ENCODE data around the gene CCDC70. TPM values are rescaled to one million over a fixed set of nuclear protein-coding genes. Genes with fewer than 3 reads are reported as not detected.

CCDC70 gene
- polyA plus RNA-seq (2013, experiment 1 of 2), result not detected
- not detected for polyA plus RNA-seq (2013, experiment 2 of 2)

DNA sequence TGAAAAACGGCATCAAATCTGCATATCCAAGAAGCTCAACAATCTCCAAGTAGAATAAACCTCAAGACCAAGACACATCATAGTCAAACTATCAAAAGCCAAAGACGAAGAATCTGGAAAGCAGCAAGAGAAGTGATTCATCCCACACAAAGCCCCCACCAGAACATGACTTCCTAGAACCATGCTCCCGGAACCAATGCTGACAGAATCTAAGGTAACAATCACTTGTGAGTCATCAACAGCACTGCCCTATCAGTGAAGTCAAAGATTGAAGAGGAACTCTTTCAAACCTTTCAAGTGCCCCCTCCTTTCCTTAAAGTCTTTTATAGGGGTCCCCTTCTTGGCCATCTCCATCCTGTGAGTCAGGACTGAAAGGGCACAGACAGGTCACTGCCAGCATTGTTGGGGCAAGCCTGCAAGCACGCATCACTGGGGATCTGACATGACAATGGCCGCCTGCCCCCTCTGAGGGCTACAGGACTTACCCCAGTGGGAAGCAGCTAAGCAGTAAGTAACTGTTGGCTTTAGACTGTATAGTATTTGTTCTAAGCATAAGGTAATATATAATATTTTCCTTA, at the start of gene CCDC70:
Gene CCDC70 (plus strand): TSS at position 247 of the 578 bp plus-strand sequence. CDS start 3,443 bp downstream, outside the sequence.
- Histone ChIP-seq H3K4me1 (ENCODE audit: control insufficient read depth, insufficient read depth, low read length, poor library complexity, severe bottlenecking) (peaks cover 3% of the 10 kb centered on the region), H3K9me3 (ENCODE audit: control insufficient read depth, low read length) (no peaks in the 10 kb centered on the region), H3K4me3 (ENCODE audit: extremely low read depth, insufficient read depth, low read length, poor library complexity, severe bottlenecking) (no peak within 1 kb of the TSS), H3K27ac (ENCODE audit: low read depth, low read length, severe bottlenecking) (peak within 1 kb of the TSS; percentile 2), H3K36me3 (ENCODE audit: control insufficient read depth, insufficient read depth, low read length) (no peaks in the 10 kb centered on the region)
- 75 to 76% methylated on average over 2 to 4 of the region's 5 CpGs for WGBS, 2 experiments (ENCODE audit: insufficient coverage in 2 of 2)

GRCh38 chr13:51814071-51814470, 47.7 kb upstream of the CCDC70 start:
- 84 to 100% methylated on average over 1 to 2 of the region's 2 CpGs for WGBS, 2 experiments (ENCODE audit: insufficient coverage in 2 of 2)

GRCh38 chr13:51814825-51815650, 46.7 kb upstream of the CCDC70 start:
- Histone ChIP-seq H3K9me3 (ENCODE audit: control insufficient read depth, low read length) (no peaks in the 10 kb centered on the region), H3K4me3 (ENCODE audit: extremely low read depth, insufficient read depth, low read length, poor library complexity, severe bottlenecking) (no peak overlapping the region), H3K27ac (ENCODE audit: low read depth, low read length, severe bottlenecking) (no peak overlapping the region), H3K36me3 (ENCODE audit: control insufficient read depth, insufficient read depth, low read length) (no peaks in the 10 kb centered on the region), H3K4me1 (ENCODE audit: control insufficient read depth, insufficient read depth, low read length, poor library complexity, severe bottlenecking) (peaks cover 5% of the 10 kb centered on the region)
- 29 to 55% methylated on average over 8 to 10 of the region's 13 CpGs for WGBS, 2 experiments (ENCODE audit: insufficient coverage in 2 of 2)

More at GRCh38 chr13:51814071-51814470, 47.7 kb upstream of the CCDC70 start:
- no peaks in the 10 kb centered on the region for H3K36me3 ChIP-seq (ENCODE audit: control insufficient read depth, insufficient read depth, low read length)
- no peak overlapping the region for H3K4me3 ChIP-seq (ENCODE audit: extremely low read depth, insufficient read depth, low read length, poor library complexity, severe bottlenecking)
- no peak overlapping the region for H3K27ac ChIP-seq (ENCODE audit: low read depth, low read length, severe bottlenecking)
- H3K9me3 ChIP-seq (ENCODE audit: control insufficient read depth, low read length), result no peaks in the 10 kb centered on the region
- H3K4me1 ChIP-seq (ENCODE audit: control insufficient read depth, insufficient read depth, low read length, poor library complexity, severe bottlenecking), result peaks cover 5% of the 10 kb centered on the region

DNA sequence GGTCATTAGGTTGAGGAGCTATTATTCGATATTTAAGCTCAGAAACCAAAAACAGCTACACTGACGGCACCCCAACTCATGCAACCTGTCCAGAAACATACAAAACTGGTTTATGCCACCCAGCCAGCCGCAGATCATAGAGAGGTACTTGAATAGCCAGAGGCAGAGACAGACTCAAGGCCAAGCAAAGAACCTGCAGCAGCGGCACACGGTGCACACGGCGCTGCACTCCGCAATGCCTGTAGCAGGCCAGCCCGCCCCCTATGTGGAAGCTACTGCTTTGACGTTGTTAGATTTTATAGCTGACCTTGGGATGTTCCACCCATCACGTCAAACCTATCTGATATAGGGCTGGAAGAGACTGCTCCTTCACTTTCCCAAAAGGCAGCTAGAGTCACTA, 45.9 kb upstream of the CCDC70 start:
- no peak overlapping the region for H3K27ac ChIP-seq (ENCODE audit: low read depth, low read length, severe bottlenecking)
- no peak overlapping the region for H3K4me3 ChIP-seq (ENCODE audit: extremely low read depth, insufficient read depth, low read length, poor library complexity, severe bottlenecking)
- WGBS, 2 experiments (ENCODE audit: insufficient coverage in 2 of 2), result 92 to 97% methylated on average over 8 to 9 of the region's 11 CpGs
- H3K36me3 ChIP-seq (ENCODE audit: control insufficient read depth, insufficient read depth, low read length), result no peaks in the 10 kb centered on the region
- H3K4me1 ChIP-seq (ENCODE audit: control insufficient read depth, insufficient read depth, low read length, poor library complexity, severe bottlenecking), result peaks cover 5% of the 10 kb centered on the region
- no peaks in the 10 kb centered on the region for H3K9me3 ChIP-seq (ENCODE audit: control insufficient read depth, low read length)

- H3K4me3 ChIP-seq (ENCODE audit: extremely low read depth, insufficient read depth, low read length, poor library complexity, severe bottlenecking), result no peak overlapping the region
- H3K4me1 ChIP-seq (ENCODE audit: control insufficient read depth, insufficient read depth, low read length, poor library complexity, severe bottlenecking), result peaks cover 5% of the 10 kb centered on the region
- H3K9me3 ChIP-seq (ENCODE audit: control insufficient read depth, low read length), result no peaks in the 10 kb centered on the region
- no peaks in the 10 kb centered on the region for H3K36me3 ChIP-seq (ENCODE audit: control insufficient read depth, insufficient read depth, low read length)
- H3K27ac ChIP-seq (ENCODE audit: low read depth, low read length, severe bottlenecking), result no peak overlapping the region
- 89% methylated on average over 17 of the region's 19 CpGs for WGBS, 2 experiments (ENCODE audit: insufficient coverage in 2 of 2)
Measured at GRCh38 chr13:51816604-51817249, 45.0 kb upstream of the CCDC70 start.

DNA sequence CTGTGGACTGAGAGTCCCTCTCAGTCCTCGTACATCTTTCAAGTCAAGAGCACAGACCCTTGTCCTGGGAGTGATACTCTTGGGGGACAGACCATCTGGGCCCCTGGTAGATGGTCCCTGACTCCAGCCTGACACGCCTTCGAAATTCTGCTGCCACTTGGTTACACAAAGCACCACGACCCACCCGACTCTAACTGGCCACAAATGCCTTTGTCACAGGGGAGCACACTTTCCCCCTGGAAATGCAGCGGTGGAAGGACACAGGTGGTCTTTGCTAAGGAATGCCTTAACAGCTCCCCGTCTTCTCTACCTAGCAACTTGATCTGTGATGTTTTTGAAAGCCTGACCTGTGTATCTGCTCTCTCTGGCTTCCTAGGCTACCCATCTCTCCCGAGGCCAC, 44.1 kb upstream of the CCDC70 start:
- no peaks in the 10 kb centered on the region for H3K9me3 ChIP-seq (ENCODE audit: control insufficient read depth, low read length)

GRCh38 chr13:51818276-51818675, 43.5 kb upstream of the CCDC70 start:
- 100% methylated on average over 1 to 4 of the region's 4 CpGs for WGBS, 2 experiments (ENCODE audit: insufficient coverage in 2 of 2)

More for the DNA sequence above, 44.1 kb upstream of the CCDC70 start:
- Histone ChIP-seq H3K27ac (ENCODE audit: low read depth, low read length, severe bottlenecking) (no peak overlapping the region), H3K36me3 (ENCODE audit: control insufficient read depth, insufficient read depth, low read length) (no peaks in the 10 kb centered on the region), H3K4me1 (ENCODE audit: control insufficient read depth, insufficient read depth, low read length, poor library complexity, severe bottlenecking) (no peaks in the 10 kb centered on the region), H3K4me3 (ENCODE audit: extremely low read depth, insufficient read depth, low read length, poor library complexity, severe bottlenecking) (no peak overlapping the region)
- 84 to 85% methylated on average over 6 to 7 of the region's 8 CpGs for WGBS, 2 experiments (ENCODE audit: insufficient coverage in 2 of 2)

GRCh38 chr13:51818781-51819511, 42.8 kb upstream of the CCDC70 start:
- no peaks in the 10 kb centered on the region for H3K9me3 ChIP-seq (ENCODE audit: control insufficient read depth, low read length)
- no peak overlapping the region for H3K4me3 ChIP-seq (ENCODE audit: extremely low read depth, insufficient read depth, low read length, poor library complexity, severe bottlenecking)
- no peaks in the 10 kb centered on the region for H3K36me3 ChIP-seq (ENCODE audit: control insufficient read depth, insufficient read depth, low read length)
- WGBS, 2 experiments (ENCODE audit: insufficient coverage in 2 of 2), result 67 to 78% methylated on average over 5 to 8 of the region's 9 CpGs
- H3K27ac ChIP-seq (ENCODE audit: low read depth, low read length, severe bottlenecking), result no peak overlapping the region
- no peaks in the 10 kb centered on the region for H3K4me1 ChIP-seq (ENCODE audit: control insufficient read depth, insufficient read depth, low read length, poor library complexity, severe bottlenecking)

More at GRCh38 chr13:51818276-51818675, 43.5 kb upstream of the CCDC70 start:
- Histone ChIP-seq H3K9me3 (ENCODE audit: control insufficient read depth, low read length) (no peaks in the 10 kb centered on the region), H3K36me3 (ENCODE audit: control insufficient read depth, insufficient read depth, low read length) (no peaks in the 10 kb centered on the region), H3K27ac (ENCODE audit: low read depth, low read length, severe bottlenecking) (no peak overlapping the region), H3K4me3 (ENCODE audit: extremely low read depth, insufficient read depth, low read length, poor library complexity, severe bottlenecking) (no peak overlapping the region), H3K4me1 (ENCODE audit: control insufficient read depth, insufficient read depth, low read length, poor library complexity, severe bottlenecking) (no peaks in the 10 kb centered on the region)

DNA sequence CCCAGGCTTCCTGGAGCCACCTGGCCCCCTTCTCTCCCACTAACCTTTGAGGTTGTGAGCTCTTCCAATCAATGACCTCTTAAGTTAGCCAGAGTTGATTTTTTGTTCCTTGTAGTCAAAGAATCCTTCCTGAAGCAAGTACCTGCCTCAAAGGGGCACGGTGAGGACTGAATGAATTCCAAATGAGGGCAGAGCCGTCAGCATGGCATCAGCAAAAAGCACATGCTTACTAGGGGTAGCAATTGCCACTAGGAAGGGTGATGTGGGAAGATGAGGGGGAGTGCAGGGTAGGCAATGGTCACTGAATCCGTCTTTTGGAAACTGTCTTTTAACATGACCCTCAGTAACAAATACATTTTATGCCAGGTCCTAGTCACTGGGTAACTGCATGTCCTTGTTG, 42.2 kb upstream of the CCDC70 start:
- H3K4me1 ChIP-seq (ENCODE audit: control insufficient read depth, insufficient read depth, low read length, poor library complexity, severe bottlenecking), result no peaks in the 10 kb centered on the region
- H3K9me3 ChIP-seq (ENCODE audit: control insufficient read depth, low read length), result no peaks in the 10 kb centered on the region
- no peaks in the 10 kb centered on the region for H3K36me3 ChIP-seq (ENCODE audit: control insufficient read depth, insufficient read depth, low read length)
- H3K27ac ChIP-seq (ENCODE audit: low read depth, low read length, severe bottlenecking), result no peak overlapping the region
- no peak overlapping the region for H3K4me3 ChIP-seq (ENCODE audit: extremely low read depth, insufficient read depth, low read length, poor library complexity, severe bottlenecking)
- WGBS, 2 experiments (ENCODE audit: insufficient coverage in 2 of 2), result 75 to 93% methylated on average over 1 to 2 of the region's 3 CpGs

DNA sequence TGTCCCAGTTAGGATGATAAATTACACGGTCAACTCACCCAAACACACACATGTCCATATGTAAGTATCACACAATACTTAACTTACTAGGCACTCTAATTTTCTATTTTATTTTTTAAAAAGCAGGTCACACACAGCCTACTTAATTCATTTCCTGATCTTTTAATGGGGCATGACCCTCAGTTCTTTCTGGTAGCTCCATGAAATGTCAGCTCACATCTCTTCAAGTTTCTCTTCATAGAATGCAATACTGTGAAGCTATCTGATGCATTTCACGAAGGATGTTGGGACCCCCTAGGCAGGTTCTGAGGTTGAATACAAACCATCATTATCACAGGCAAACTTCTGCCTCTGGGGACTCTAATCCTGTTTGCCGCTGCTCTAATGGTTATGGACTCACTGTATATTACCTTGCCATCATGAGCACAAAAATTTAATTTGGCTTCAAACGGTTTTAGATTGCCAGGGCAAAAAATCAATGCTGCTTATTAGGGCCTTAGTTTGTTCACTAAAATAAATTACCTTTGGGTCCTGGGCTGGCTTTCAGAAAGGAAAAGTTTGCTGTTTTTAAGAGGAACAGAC, 41.7 kb upstream of the CCDC70 start:
- 83 to 92% methylated on average over 3 to 4 of the region's 4 CpGs for WGBS, 2 experiments (ENCODE audit: insufficient coverage in 2 of 2)
- H3K27ac ChIP-seq (ENCODE audit: low read depth, low read length, severe bottlenecking), result no peak overlapping the region
- no peaks in the 10 kb centered on the region for H3K36me3 ChIP-seq (ENCODE audit: control insufficient read depth, insufficient read depth, low read length)
- no peaks in the 10 kb centered on the region for H3K4me1 ChIP-seq (ENCODE audit: control insufficient read depth, insufficient read depth, low read length, poor library complexity, severe bottlenecking)
- H3K9me3 ChIP-seq (ENCODE audit: control insufficient read depth, low read length), result no peaks in the 10 kb centered on the region
- H3K4me3 ChIP-seq (ENCODE audit: extremely low read depth, insufficient read depth, low read length, poor library complexity, severe bottlenecking), result no peak overlapping the region

Measured in mesodermal cell (in vitro differentiated cells).